Activated T-cell treated with anti-CD3 and anti-CD28 coated beads, Interleukin-2, amount 50 U/mL, for 4 hours (primary cell): ENCODE measurements around the gene RTN4RL2. TPM values are rescaled to one million over a fixed set of nuclear protein-coding genes. Genes with fewer than 3 reads are reported as not detected.
A peak's percentile ranks its signal among the peaks of the same experiment; 100 is the strongest.

ENCODE experiments used
- ATAC-seq, 2 donors: fragments of 200-7000 bp; cut with Tn5 transposase; one replicate each; pipeline ENCODE4 v1.10.0; 2021
- DNase-seq: peaks from one replicate; pipeline ENCODE4 v3.0.0-alpha.2; 2020
- H3K27me3 Mint-ChIP-seq: one replicate; pipeline ENCODE4 v1.8.0; 2021; ENCODE audit warnings: low read depth, mixed read lengths
- H3K36me3 Mint-ChIP-seq: one replicate; pipeline ENCODE4 v1.8.0; 2022; ENCODE audit warnings: mixed read lengths; ENCODE audit not compliant: insufficient read depth
- H3K4me1 Mint-ChIP-seq: one replicate; pipeline ENCODE4 v1.8.0; 2021; ENCODE audit warnings: low read depth, mixed read lengths
- H3K4me3 Mint-ChIP-seq: one replicate; pipeline ENCODE4 v1.8.0; 2021; ENCODE audit warnings: mild to moderate bottlenecking, moderate library complexity, mixed read lengths
- H3K9me3 Mint-ChIP-seq: one replicate; pipeline ENCODE4 v1.8.0; 2021; ENCODE audit warnings: mixed read lengths
- total RNA-seq, 3 donors: library from RNA; stranded (reverse); gene quantifications; one replicate each; pipeline ENCODE4 v1.2.1, GENCODE V29; 2021

RTN4RL2 gene
- total RNA-seq, 3 donors from 2014 or later: 0.16 to 0.33 (median 0.27) TPM

GRCh38 chr11:57476757-57477506 is 16.6 kb downstream of the RTN4RL2 start:
- peak overlapping the region; percentile 67 for H3K4me3 Mint-ChIP-seq
- peaks cover 32% of the 10 kb centered on the region for H3K4me1 Mint-ChIP-seq
- no peak for DNase-seq
- no peaks in the 10 kb centered on the region for H3K9me3 Mint-ChIP-seq
- ATAC-seq: peak; percentile 59 to 65
- H3K27me3 Mint-ChIP-seq: peaks cover 23% of the 10 kb centered on the region
- H3K36me3 Mint-ChIP-seq: no peaks in the 10 kb centered on the region

- peaks cover 32% of the 10 kb centered on the region for H3K4me1 Mint-ChIP-seq
These were observed 17.3 kb downstream of the RTN4RL2 start for GRCh38 chr11:57477507-57478189.

GRCh38 chr11:57479021-57479663 is 18.8 kb downstream of the RTN4RL2 start:
- Mint-ChIP-seq H3K4me3 (no peak overlapping the region), H3K27me3 (peaks cover 21% of the 10 kb centered on the region), H3K9me3 (no peaks in the 10 kb centered on the region), H3K36me3 (no peaks in the 10 kb centered on the region), H3K4me1 (peaks cover 27% of the 10 kb centered on the region)
- ATAC-seq: no peak
- DNase-seq: no peak

More at GRCh38 chr11:57477507-57478189, 17.3 kb downstream of the RTN4RL2 start:
- DNase-seq (no peak), ATAC-seq (no peak)
- no peaks in the 10 kb centered on the region for H3K36me3 Mint-ChIP-seq
- H3K4me3 Mint-ChIP-seq: no peak overlapping the region
- no peaks in the 10 kb centered on the region for H3K9me3 Mint-ChIP-seq
- H3K27me3 Mint-ChIP-seq: peaks cover 24% of the 10 kb centered on the region

- no peak for DNase-seq
- no peak for ATAC-seq
- H3K9me3 Mint-ChIP-seq: no peaks in the 10 kb centered on the region
- peaks cover 21% of the 10 kb centered on the region for H3K27me3 Mint-ChIP-seq
- H3K36me3 Mint-ChIP-seq: peaks cover 2% of the 10 kb centered on the region
- no peak overlapping the region for H3K4me3 Mint-ChIP-seq
- peaks cover 22% of the 10 kb centered on the region for H3K4me1 Mint-ChIP-seq
These were observed 19.6 kb downstream of the RTN4RL2 start for GRCh38 chr11:57479911-57480310.

- peak; percentile 42 to 45 for ATAC-seq
- H3K9me3 Mint-ChIP-seq: no peaks in the 10 kb centered on the region
These were observed 20.2 kb downstream of the RTN4RL2 start for GRCh38 chr11:57480409-57481137.

GRCh38 chr11:57481315-57481714 is 21.0 kb downstream of the RTN4RL2 start:
- peaks cover 20% of the 10 kb centered on the region for H3K27me3 Mint-ChIP-seq
- H3K4me1 Mint-ChIP-seq: peaks cover 12% of the 10 kb centered on the region
- H3K4me3 Mint-ChIP-seq: no peak overlapping the region
- H3K9me3 Mint-ChIP-seq: no peaks in the 10 kb centered on the region
- peaks cover 11% of the 10 kb centered on the region for H3K36me3 Mint-ChIP-seq
- ATAC-seq (no peak), DNase-seq (no peak)

More at GRCh38 chr11:57480409-57481137, 20.2 kb downstream of the RTN4RL2 start:
- H3K36me3 Mint-ChIP-seq: peaks cover 7% of the 10 kb centered on the region
- no peak overlapping the region for H3K4me3 Mint-ChIP-seq
- peaks cover 20% of the 10 kb centered on the region for H3K27me3 Mint-ChIP-seq
- peaks cover 17% of the 10 kb centered on the region for H3K4me1 Mint-ChIP-seq
- peak; percentile 70 for DNase-seq

GRCh38 chr11:57481915-57482781 is 21.8 kb downstream of the RTN4RL2 start:
- peaks cover 17% of the 10 kb centered on the region for H3K27me3 Mint-ChIP-seq
- DNase-seq (no peak), ATAC-seq (no peak)
- no peak overlapping the region for H3K4me3 Mint-ChIP-seq
- H3K9me3 Mint-ChIP-seq: no peaks in the 10 kb centered on the region
- peaks cover 11% of the 10 kb centered on the region for H3K36me3 Mint-ChIP-seq
- peaks cover 12% of the 10 kb centered on the region for H3K4me1 Mint-ChIP-seq

- no peaks in the 10 kb centered on the region for H3K9me3 Mint-ChIP-seq
- ATAC-seq (peak; percentile 79 to 85), DNase-seq (peak; percentile 73)
- peak overlapping the region; percentile 38 for H3K4me3 Mint-ChIP-seq
- peaks cover 16% of the 10 kb centered on the region for H3K27me3 Mint-ChIP-seq
- H3K36me3 Mint-ChIP-seq: peaks cover 19% of the 10 kb centered on the region
- H3K4me1 Mint-ChIP-seq: peaks cover 12% of the 10 kb centered on the region
These were observed 22.6 kb downstream of the RTN4RL2 start for GRCh38 chr11:57482782-57483561.

- ATAC-seq (no peak), DNase-seq (no peak)
- H3K4me3 Mint-ChIP-seq: peak overlapping the region; percentile 38
- peaks cover 12% of the 10 kb centered on the region for H3K4me1 Mint-ChIP-seq
- peaks cover 25% of the 10 kb centered on the region for H3K36me3 Mint-ChIP-seq
- no peaks in the 10 kb centered on the region for H3K9me3 Mint-ChIP-seq
- H3K27me3 Mint-ChIP-seq: peaks cover 16% of the 10 kb centered on the region
These were observed 23.2 kb downstream of the RTN4RL2 start for GRCh38 chr11:57483562-57483918.

GRCh38 chr11:57484141-57484710 is 23.9 kb downstream of the RTN4RL2 start:
- H3K27me3 Mint-ChIP-seq: peaks cover 16% of the 10 kb centered on the region
- ATAC-seq (no peak), DNase-seq (no peak)
- peaks cover 32% of the 10 kb centered on the region for H3K36me3 Mint-ChIP-seq
- no peak overlapping the region for H3K4me3 Mint-ChIP-seq
- no peaks in the 10 kb centered on the region for H3K9me3 Mint-ChIP-seq
- H3K4me1 Mint-ChIP-seq: peaks cover 12% of the 10 kb centered on the region

GRCh38 chr11:57485217-57485990 is 25.1 kb downstream of the RTN4RL2 start:
- Mint-ChIP-seq H3K36me3 (peaks cover 39% of the 10 kb centered on the region), H3K9me3 (no peaks in the 10 kb centered on the region), H3K4me1 (peaks cover 5% of the 10 kb centered on the region), H3K27me3 (peaks cover 16% of the 10 kb centered on the region), H3K4me3 (no peak overlapping the region)
- DNase-seq: no peak
- no peak for ATAC-seq
